Ovary (tissue), 3 donors: ENCODE measurements around the gene PPP2R1A.

ENCODE experiments used
- CTCF ChIP-seq, 3 donors: fragments of 450-650 bp in 2 of 3; fragments of 200-600 bp in 1 of 3; IDR thresholded peaks; one replicate each; pipeline versions ENCODE4 v1.5.1 to v1.8.0; 2016 to 2022; ENCODE audit warnings: antibody characterized with exemption in 3 of 3, mild to moderate bottlenecking in 1 of 3
- EP300 ChIP-seq: sonication (generic); formaldehyde crosslinking; IDR thresholded peaks from one replicate; pipeline ENCODE4 v1.6.1; 2017; ENCODE audit warnings: antibody characterized with exemption
- POLR2A ChIP-seq: fragments of 450-650 bp; IDR thresholded peaks from one replicate; pipeline ENCODE4 v1.6.1; 2017; ENCODE audit warnings: antibody characterized with exemption, mild to moderate bottlenecking, moderate library complexity
- donor health status: DM: no; HTN: no; CAD: no.

GRCh38 chr19:52234406-52234805 is 44.6 kb downstream of the PPP2R1A start:
- TF ChIP-seq CTCF (IDR thresholded peaks at IDR 0.05) (no peak), POLR2A (no peak), EP300 (no peak)
